T-helper 1 cell treated with Interleukin-12 subunit alpha and Interleukin-12 subunit beta and Interleukin-4 antibody, amounts not matched to agents 30 ng/mL and 1 ng/mL, for 36 hours (primary cell): Measurements from ENCODE around the gene C3orf52. TPM values are rescaled to one million over a fixed set of nuclear protein-coding genes. Genes with fewer than 3 reads are reported as not detected.
"Not testable (repeated sequence)": the region's sequence is repeated elsewhere in the genome, so short reads cannot be mapped to it uniquely, and the experiment has no call there.

Source experiments
- intact Hi-C: fragments of 100-400 bp; cut with micrococcal nuclease; formaldehyde crosslinking; loops from one replicate; pipeline ENCODE4 v1.15.1; 2024
- total RNA-seq: library from RNA; stranded (reverse); gene quantifications from 2 replicates; pipeline ENCODE4 v1.2.3, GENCODE V29; 2022

The C3orf52 gene
- 10.1 and 11.0 TPM in 2 replicates for total RNA-seq

DNA sequence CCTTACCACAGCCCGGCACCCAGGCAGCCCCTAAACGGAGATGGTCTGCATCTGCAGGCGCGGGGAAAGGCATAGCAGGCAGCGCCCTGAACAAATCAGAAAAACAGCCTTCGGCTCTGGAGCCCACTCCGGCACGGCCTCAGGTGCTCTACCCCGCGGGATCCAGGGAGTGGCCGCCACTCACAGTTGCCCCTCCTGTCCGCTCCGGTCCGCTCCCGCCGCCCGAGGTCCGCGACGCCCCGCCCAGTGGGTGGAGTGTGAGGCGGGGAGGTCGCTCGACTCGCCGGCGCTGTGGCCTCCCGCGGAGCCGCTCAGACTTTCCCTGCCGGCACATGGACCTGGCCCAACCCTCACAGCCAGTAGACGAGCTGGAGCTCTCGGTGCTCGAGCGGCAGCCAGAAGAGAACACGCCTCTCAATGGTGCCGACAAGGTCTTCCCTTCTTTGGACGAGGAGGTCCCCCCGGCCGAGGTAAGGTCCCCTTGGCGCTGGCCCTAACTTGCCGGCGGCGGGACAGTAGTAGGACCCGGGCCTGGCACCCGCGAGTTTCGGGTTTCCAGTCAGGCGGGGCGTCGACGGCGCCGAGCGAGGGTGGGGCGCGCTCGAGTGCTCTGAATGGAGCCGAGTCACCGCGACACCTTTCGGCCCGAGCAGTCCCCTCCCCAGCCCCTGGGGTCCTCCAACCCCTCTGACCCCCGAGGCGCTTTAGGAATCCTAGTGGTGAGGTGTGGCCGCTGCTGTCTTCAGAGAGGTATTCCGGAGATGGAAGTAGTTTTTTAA is at the start of gene C3orf52:
TSS of gene C3orf52 (plus strand) at position 314 of the 779 bp plus-strand sequence. CDS start at position 333, 19 bp downstream.
- intact Hi-C loops: loop anchor here (1.0 to 10.0 kb wide), 8 partner anchors 11 to 1449 kb away; partner anchors contain the start of genes ABHD10, GCSAM, SIDT1 and SLC35A5

DNA sequence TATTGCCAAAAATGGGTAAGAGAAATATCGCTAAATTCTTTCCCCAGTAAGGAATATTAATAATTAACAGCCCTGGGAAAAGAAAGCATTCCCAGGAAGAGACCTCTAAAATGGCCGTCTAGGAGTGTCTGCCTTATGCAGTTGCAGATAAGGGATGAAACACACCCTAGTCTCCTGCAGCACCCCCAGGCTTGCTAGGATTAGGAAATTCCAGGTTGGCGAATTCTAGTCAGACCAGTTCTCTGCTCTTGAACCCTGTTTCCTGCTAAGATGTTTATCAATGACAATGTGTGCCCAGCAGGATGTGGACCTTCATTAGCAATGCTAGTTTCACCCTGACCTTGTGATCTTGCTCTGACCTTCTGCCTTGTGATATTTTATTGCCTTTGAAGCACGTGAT is 49.0 kb upstream of the C3orf52 start:
- intact Hi-C loops: not testable (repeated sequence)

DNA sequence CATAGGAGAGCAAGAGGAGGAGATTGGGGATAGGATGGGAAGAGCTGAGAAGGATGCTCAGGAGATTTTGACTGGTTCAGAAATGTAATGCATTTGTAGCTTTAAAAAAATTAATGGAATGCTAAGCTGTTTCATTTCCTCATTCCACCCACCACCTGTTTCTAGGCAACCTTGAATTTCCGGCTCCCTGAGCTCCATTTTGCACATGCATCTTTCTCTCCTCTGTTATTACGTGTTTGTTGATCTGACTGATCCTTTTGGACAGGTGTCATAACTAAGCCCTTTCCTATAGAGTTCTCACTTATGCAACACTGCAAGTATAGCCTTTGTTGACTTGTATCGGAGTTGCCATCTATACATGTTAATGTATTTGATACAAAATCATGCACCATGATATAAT is 47.3 kb upstream of the C3orf52 start:
- intact Hi-C loops: no loop called here

DNA sequence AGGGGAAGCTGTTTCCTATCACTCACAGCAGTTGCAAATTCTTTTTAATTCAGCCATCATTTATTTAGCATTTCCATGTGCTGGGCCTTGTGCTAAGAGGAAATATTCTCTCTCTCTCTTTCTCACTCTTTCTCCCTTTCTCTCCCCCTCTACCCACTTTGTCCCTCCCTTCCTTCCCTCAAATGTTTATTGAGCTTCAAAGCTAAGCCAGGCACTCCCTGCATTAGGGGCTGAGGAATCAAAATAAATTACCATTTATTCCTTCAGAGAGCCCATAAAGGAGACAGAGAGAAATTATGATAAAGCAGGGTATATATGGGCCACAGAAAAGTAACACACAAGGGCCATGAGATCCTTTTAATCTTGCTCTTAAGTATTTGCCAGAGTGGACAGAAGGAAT is 44.9 kb upstream of the C3orf52 start:
- intact Hi-C loops: no loop called here

GRCh38 chr3:112042842-112043280 is 43.3 kb upstream of the C3orf52 start:
- intact Hi-C loops: loop anchor here (1.0 kb wide), 5 partner anchors 29 to 374 kb away; partner anchors contain the start of gene C3orf52

- intact Hi-C loops: loop anchor here (1.0 kb wide), 5 partner anchors 29 to 374 kb away; partner anchors contain the start of gene C3orf52
These were observed 42.5 kb upstream of the C3orf52 start for GRCh38 chr3:112043621-112044201.

GRCh38 chr3:112046599-112046998 is 39.6 kb upstream of the C3orf52 start:
- intact Hi-C loops: no loop called here

DNA sequence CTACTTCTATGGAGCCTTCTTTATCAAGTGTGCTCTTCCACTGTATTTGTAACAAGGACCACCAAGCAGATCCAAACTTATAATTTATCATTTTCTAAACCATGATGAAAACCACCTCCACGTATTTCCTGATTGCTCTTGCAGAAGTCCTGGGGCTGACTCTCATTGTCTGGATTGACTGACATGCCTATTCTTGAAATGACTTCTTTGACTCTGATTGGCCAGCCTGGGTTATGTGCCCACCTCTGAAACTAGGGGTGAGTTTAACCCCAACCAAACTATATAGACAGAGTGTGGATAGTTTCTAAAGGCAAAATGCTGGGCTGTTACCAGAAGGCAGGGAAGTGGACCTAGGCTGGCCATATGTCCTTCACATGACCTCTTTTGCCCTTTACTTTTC is 38.9 kb upstream of the C3orf52 start:
- intact Hi-C loops: no loop called here

GRCh38 chr3:112048911-112049310 is 37.3 kb upstream of the C3orf52 start:
- intact Hi-C loops: no loop called here

GRCh38 chr3:112053229-112053628 is 33.0 kb upstream of the C3orf52 start:
- intact Hi-C loops: no loop called here

DNA sequence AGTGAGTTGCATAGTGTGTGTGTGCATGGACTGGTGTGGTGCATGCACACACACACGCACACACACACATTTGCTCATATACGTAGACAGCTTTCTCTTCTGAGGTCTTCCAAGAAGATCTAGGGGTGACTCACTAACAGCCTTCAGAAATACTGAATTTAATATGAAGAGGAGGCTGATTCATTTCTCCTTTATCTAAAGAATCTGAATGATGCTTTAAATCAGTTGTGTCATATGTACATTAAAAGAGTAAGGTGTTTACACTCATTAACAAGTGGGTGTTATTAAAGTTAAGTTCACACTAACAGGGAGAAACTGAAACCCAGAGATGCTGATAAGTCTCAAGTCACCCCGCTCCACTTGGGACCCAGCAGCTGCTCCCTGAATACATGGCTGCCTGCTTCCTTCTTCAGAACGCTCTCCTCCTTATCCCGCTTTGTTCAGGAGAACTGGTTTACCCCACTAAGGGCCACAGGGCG is 29.7 kb upstream of the C3orf52 start:
- intact Hi-C loops: no loop called here

DNA sequence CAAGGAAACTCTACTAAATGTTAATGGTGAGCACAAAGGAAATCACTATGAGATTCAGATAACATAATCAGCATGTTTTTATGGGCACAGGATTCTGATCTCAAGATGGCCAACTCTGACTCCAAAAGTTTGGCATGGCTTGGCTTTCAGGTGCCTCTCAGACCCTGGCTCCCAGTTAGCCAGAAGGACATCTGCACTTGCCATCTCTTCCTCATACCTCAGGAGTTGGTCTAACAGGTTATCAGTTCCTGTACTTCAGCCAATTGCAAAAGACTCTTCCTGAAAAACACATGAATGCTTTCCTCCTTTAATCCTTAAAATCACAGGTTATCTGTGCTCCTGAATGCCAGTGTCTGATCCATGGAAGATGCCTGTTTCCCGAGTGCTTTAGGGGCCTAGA is 26.7 kb upstream of the C3orf52 start:
- intact Hi-C loops: no loop called here

GRCh38 chr3:112061152-112061551 is 25.0 kb upstream of the C3orf52 start:
- intact Hi-C loops: no loop called here

DNA sequence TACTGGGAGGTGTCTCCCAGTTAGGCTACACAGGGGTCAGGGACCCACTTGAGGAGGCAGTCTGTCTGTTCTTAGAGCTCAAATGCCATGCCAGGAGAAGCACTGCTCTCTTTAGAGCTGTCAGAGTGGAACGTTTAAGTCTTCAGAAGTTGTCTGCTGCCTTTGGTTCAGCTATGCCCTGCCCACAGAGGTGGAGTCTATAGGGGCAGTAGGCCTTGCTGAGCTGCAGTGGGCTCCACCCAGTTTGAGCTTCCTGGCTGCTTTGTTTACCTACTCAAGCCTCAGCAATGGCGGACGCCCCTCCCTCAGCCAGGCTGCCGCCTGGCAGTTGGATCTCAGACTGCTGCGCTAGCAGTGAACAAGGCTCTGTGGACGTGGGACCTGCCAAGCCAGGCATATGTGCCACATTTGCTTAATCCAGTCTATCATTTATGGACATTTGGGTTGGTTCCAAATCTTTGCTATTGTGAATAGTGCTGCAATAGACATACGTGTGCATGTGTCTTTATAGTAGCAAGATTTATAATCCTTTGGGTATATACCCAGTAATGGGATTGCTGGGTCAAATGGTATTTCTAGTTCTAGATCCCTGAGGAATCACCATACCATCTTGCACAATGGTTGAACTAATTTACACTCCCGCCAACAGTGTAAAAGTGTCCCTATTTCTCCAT is 13.7 kb upstream of the C3orf52 start:
- intact Hi-C loops: loop anchor here (1.0 kb wide), 5 partner anchors 29 to 1624 kb away; partner anchors contain the start of genes SLC35A5 and USF3

DNA sequence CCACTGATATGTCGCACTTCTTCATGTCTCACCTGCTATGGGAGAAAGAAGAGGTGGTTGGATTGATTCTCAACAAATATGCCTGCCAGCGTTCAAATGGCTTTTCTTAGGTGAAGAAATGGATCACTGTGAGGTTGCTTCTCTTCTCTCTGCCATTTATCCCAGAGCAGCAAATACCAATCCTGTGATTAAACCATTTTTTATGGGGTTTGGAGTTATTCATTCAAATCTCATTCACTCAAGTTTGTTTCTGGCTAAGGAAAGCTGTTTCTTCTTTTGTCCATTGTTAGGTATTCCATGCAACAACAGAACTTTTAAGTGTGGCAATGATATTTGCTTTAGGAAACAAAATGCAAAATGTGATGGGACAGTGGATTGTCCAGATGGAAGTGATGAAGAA is 12.2 kb upstream of the C3orf52 start:
- intact Hi-C loops: no loop called here

DNA sequence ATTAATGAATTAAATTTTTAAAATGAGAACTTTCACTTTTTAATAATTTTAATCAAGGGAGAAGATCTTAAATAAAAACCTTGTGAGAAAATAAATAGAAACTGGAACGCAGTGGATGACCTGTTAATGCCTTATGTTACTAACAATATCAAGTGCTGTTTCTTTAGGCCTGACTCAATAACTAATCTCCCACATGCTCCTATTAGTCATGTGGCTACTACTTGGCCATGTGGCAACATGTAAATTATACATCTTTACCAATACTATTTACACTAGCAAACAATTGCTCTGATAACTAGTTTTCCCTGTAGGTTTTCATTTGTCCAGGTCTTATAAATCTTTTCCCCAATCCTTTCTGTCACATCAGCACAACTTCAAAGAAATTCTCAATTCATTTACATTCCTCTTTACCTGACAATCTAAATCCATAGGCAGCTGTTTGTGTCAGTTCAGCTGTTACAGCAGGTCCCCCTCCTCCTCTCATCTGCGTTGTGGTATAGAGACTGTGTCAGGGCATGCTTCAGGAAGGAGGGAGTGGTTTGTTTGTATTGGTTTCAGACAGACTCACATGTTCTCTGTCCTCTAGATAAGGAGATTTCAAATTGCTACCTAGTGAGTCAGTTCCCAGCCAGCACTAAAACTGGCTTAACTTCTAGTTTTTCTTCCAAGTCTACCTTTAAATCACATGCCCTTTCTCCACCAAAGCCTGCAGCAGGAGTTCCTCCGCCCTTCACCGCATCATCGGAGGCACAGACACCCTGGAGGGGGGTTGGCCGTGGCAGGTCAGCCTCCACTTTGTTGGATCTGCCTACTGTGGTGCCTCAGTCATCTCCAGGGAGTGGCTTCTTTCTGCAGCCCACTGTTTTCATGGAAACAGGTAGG is 11.3 kb upstream of the C3orf52 start:
- intact Hi-C loops: loop anchor here (1.0 kb wide), 1 partner anchor 11 kb away; the partner anchor contains the start of gene C3orf52

- intact Hi-C loops: no loop called here
These were observed 7.8 kb upstream of the C3orf52 start for GRCh38 chr3:112078125-112079083.

GRCh38 chr3:112083239-112083638 is 3.0 kb upstream of the C3orf52 start:
- intact Hi-C loops: loop anchor here (10.0 kb wide), 2 partner anchors 652 to 1452 kb away; partner anchors contain the start of gene SIDT1

GRCh38 chr3:112084980-112085705 is 1.0 kb upstream of the C3orf52 start:
- intact Hi-C loops: loop anchor here (5.0 to 10.0 kb wide), 3 partner anchors 538 to 1450 kb away; partner anchors contain the start of gene SIDT1
